Left ventricle myocardium inferior (tissue), 1 donor: ENCODE results near the gene INSYN2B. TPM values are rescaled to one million over a fixed set of nuclear protein-coding genes. Genes with fewer than 3 reads are reported as not detected.

Experiments used
- DNase-seq: peaks from one replicate; pipeline ENCODE4 v3.0.0-alpha.2; 2020
- H3K27ac ChIP-seq: fragments of 200-600 bp; replicated peaks from 2 replicates; pipeline ENCODE4 v1.8.0; 2021
- H3K27me3 ChIP-seq: fragments of 200-600 bp; 2 replicates; pipeline ENCODE4 v1.8.0; 2021; ENCODE audit warnings: low read depth
- H3K36me3 ChIP-seq: fragments of 200-600 bp; 2 replicates; pipeline ENCODE4 v1.8.0; 2021
- H3K4me1 ChIP-seq: fragments of 200-600 bp; 2 replicates; pipeline ENCODE4 v1.8.0; 2021
- H3K4me3 ChIP-seq: fragments of 200-600 bp; 2 replicates; pipeline ENCODE4 v1.8.0; 2021; ENCODE audit warnings: mild to moderate bottlenecking, moderate library complexity
- H3K9me3 ChIP-seq: fragments of 200-600 bp; replicated peaks from 2 replicates; pipeline ENCODE4 v1.8.0; 2021
- intact Hi-C: fragments of 100-400 bp; cut with micrococcal nuclease; formaldehyde crosslinking; loops from one replicate; pipeline ENCODE4 v1.11.0; 2022
- total RNA-seq: library from RNA; stranded (reverse); fragmentation: NEBNext Ultra II Directional; extraction: Animal tissue kit (Norgen Biotek cat#: 25700); gene quantifications from one replicate; pipeline ENCODE4 v1.2.1, GENCODE V29; 2021
- TF ChIP-seq, protein P1 (sequence below): fragments of 200-600 bp; IDR thresholded peaks from 2 replicates; pipeline ENCODE4 v1.8.0; 2021; ENCODE audit warnings: antibody characterized with exemption, mild to moderate bottlenecking, borderline replicate concordance
- donor health status: DM: no; HTN: yes; CAD: no; lungs with severe emphysema.

INSYN2B gene
- total RNA-seq, 1 donor from 2014 or later, result 0.08 TPM

DNA sequence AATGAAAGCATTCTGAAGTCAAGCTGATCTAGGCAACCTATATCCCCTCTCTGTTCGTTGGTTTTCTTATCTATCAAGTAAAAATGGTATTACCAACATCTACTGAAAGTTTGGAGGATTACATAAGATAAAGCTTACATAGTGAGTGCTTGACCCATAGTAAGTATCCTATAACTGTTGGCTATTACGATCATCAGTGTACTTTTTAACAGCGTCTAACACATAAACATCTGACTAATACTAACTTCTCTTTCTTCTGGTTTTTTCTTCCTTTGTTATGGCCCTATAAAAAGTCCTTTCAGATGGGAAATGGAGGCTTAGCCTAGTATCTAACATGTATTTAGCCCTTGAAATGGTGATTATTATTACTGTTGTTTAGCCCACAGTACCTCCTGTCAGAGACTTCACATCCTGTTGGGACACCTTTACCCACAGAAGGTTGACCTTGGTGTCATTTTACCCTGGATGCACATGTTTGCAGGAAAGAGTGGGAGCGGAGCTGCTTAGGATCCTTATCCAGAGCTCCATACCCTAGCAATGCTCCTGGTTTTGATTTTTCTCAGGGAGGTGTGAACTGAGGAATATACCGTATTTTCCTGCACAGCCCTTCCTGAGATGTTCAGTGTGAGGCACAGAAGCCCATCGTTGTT lies 6.0 kb downstream of the INSYN2B start:
- H3K4me3 ChIP-seq, result no peak overlapping the region
- no peaks in the 10 kb centered on the region for H3K9me3 ChIP-seq
- peaks cover 70% of the 10 kb centered on the region for H3K27me3 ChIP-seq
- TF ChIP-seq, protein P1, sequence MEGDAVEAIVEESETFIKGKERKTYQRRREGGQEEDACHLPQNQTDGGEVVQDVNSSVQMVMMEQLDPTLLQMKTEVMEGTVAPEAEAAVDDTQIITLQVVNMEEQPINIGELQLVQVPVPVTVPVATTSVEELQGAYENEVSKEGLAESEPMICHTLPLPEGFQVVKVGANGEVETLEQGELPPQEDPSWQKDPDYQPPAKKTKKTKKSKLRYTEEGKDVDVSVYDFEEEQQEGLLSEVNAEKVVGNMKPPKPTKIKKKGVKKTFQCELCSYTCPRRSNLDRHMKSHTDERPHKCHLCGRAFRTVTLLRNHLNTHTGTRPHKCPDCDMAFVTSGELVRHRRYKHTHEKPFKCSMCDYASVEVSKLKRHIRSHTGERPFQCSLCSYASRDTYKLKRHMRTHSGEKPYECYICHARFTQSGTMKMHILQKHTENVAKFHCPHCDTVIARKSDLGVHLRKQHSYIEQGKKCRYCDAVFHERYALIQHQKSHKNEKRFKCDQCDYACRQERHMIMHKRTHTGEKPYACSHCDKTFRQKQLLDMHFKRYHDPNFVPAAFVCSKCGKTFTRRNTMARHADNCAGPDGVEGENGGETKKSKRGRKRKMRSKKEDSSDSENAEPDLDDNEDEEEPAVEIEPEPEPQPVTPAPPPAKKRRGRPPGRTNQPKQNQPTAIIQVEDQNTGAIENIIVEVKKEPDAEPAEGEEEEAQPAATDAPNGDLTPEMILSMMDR, result no peak
- no peaks in the 10 kb centered on the region for H3K36me3 ChIP-seq
- DNase-seq, result no peak
- no peak overlapping the region for H3K27ac ChIP-seq
- intact Hi-C loops, result no loop called here
- H3K4me1 ChIP-seq, result peaks cover 12% of the 10 kb centered on the region

DNA sequence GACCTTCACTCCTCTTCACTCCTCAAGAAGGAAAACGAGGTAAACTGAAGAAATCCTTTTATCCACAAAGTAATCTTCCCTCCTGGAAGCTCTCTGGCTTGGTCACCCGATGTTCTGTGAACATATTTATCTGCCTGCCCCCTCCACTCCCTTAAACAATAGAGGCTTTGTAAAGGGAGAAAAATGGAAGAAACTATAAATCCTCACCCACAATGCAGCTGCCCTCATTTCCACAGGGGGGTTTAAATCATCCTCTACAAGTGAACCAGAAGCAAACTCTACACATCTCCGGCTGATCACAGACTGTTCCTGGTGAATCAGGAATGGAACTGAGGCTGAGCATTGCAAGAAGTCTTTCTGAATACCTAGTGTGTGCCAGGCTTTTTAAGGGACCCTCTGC lies 7.2 kb downstream of the INSYN2B start:
- intact Hi-C loops, result no loop called here

DNA sequence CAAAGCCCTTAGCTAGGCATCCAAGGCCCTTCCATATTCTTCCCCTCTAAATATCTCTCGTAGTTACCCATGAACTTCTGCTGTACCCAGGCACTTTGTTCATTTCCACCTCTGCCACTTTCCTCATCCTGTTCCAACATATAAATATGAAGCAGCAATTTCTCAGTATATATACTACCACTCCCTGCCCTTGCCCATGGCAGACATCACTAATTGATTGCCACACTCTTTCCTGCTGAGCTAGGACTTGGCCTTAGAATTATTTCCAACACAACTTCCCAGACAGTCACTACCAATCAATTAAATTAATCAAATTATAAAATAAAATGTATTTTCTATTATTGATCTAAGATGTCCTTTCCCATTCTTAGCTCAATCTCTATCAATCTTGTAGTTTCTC lies 8.5 kb downstream of the INSYN2B start:
- DNase-seq, result no peak
- Histone ChIP-seq H3K4me3 (no peak overlapping the region), H3K4me1 (no peaks in the 10 kb centered on the region), H3K9me3 (no peaks in the 10 kb centered on the region), H3K36me3 (no peaks in the 10 kb centered on the region), H3K27me3 (peaks cover 64% of the 10 kb centered on the region), H3K27ac (no peak overlapping the region)
- TF ChIP-seq, protein P1, result no peak
- intact Hi-C loops, result no loop called here

More for the DNA sequence above, 7.2 kb downstream of the INSYN2B start:
- Histone ChIP-seq H3K36me3 (no peaks in the 10 kb centered on the region), H3K4me1 (peaks cover 5% of the 10 kb centered on the region), H3K4me3 (no peak overlapping the region), H3K27ac (no peak overlapping the region), H3K27me3 (peaks cover 72% of the 10 kb centered on the region), H3K9me3 (no peaks in the 10 kb centered on the region)
- DNase-seq, result no peak
- TF ChIP-seq, protein P1, result no peak

DNA sequence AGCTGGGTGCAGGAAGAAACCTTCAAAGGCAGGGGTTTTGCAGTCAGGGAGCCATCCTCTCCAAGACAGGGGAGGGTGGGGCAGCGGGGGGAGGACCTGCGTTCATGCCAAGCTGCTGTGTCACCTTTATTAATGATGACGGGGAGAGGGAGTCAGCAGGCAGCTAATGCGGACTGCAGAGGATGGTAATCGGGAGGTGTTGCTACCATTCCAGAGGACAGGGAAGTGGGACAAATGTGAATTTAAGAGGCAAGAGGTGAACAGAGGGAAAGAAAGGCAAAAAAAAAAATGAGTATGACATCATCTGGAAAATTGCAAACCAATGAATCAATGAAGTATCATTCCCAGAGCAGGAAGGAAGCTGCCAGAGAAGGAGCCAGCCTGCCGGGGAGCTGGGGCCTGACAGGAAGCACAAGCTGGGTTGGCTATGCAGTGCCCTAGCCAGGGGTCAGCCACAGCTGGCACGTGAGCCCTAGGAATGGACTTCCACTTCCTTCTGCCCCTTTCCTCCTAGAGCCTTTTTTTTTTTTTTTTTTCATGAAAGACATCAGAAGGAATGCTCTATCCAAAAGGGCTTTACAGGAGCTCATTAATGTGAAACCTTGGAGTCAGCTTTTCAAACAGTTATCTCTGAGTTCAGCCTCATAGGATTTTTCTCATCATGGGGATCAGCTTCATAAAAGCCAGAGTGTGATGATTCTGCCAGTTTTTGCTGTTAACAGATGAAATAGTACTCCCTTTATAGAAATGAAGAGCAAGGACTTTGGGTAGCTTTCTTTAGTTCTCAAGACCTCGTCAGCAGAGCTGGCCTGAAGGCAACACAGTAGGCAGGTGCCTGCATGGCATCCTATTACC lies 9.2 kb downstream of the INSYN2B start:
- Histone ChIP-seq H3K36me3 (no peaks in the 10 kb centered on the region), H3K4me3 (no peak overlapping the region), H3K9me3 (no peaks in the 10 kb centered on the region), H3K4me1 (no peaks in the 10 kb centered on the region), H3K27ac (no peak overlapping the region), H3K27me3 (peaks cover 64% of the 10 kb centered on the region)
- TF ChIP-seq, protein P1, result no peak
- DNase-seq, result peak; percentile 25
- intact Hi-C loops, result no loop called here

DNA sequence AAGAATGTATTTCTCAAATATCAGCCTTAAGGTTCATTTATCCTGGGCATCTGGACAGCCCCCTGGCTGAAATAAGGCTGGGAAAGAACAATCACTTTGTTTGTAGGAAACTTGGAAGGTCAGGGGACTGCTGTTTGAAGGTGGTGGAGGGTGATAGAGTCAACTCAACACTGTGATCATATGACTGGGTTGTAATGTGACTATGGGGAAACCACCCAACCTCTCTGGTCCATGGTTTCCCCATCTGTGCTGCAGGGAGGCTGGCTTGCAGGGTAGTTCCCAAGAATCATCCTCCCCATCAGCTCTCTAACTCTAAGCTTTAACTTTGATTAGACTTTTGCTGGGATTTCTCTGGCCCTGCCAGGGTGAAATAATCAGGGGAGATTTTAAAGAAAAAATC lies 10.0 kb downstream of the INSYN2B start:
- Histone ChIP-seq H3K27ac (no peak overlapping the region), H3K36me3 (no peaks in the 10 kb centered on the region), H3K9me3 (no peaks in the 10 kb centered on the region), H3K4me3 (no peak overlapping the region), H3K4me1 (no peaks in the 10 kb centered on the region), H3K27me3 (peaks cover 61% of the 10 kb centered on the region)
- TF ChIP-seq, protein P1, result no peak
- intact Hi-C loops, result no loop called here
- DNase-seq, result no peak
